ENCODE measurements around the gene RTN1.

The RTN1 gene

GRCh38 chr14:59688224-59689170 lies 182.1 kb downstream of the RTN1 start:
- H3K4me2 ChIP-seq (ENCODE audit: low read length): no peak overlapping the region
- no peaks in the 10 kb centered on the region for H3F3A ChIP-seq (ENCODE audit: control insufficient read depth, insufficient read depth)
- H3K4me3 ChIP-seq (ENCODE audit: low read length): no peak overlapping the region
- no peaks in the 10 kb centered on the region for H4K20me1 ChIP-seq (ENCODE audit: control insufficient read depth, insufficient read depth, low read depth, low read length)
- H3K79me2 ChIP-seq (ENCODE audit: control insufficient read depth, low read length): no peaks in the 10 kb centered on the region
- no peaks in the 10 kb centered on the region for H3K36me3 ChIP-seq (ENCODE audit: control insufficient read depth, low read length)
- no peaks in the 10 kb centered on the region for H3K27me3 ChIP-seq (ENCODE audit: control insufficient read depth, low read length)
- no peaks in the 10 kb centered on the region for H3K9me3 ChIP-seq (ENCODE audit: control insufficient read depth, insufficient read depth, low read length)
- H3K4me1 ChIP-seq (ENCODE audit: control insufficient read depth, low read length): no peaks in the 10 kb centered on the region
- TF ChIP-seq, protein P1, sequence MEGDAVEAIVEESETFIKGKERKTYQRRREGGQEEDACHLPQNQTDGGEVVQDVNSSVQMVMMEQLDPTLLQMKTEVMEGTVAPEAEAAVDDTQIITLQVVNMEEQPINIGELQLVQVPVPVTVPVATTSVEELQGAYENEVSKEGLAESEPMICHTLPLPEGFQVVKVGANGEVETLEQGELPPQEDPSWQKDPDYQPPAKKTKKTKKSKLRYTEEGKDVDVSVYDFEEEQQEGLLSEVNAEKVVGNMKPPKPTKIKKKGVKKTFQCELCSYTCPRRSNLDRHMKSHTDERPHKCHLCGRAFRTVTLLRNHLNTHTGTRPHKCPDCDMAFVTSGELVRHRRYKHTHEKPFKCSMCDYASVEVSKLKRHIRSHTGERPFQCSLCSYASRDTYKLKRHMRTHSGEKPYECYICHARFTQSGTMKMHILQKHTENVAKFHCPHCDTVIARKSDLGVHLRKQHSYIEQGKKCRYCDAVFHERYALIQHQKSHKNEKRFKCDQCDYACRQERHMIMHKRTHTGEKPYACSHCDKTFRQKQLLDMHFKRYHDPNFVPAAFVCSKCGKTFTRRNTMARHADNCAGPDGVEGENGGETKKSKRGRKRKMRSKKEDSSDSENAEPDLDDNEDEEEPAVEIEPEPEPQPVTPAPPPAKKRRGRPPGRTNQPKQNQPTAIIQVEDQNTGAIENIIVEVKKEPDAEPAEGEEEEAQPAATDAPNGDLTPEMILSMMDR (IDR thresholded peaks at IDR 0.05; ENCODE audit: low read depth, low read length, poor library complexity, severe bottlenecking): peak; percentile 67
- no peak for TF ChIP-seq EZH2phosphoT487 (IDR thresholded peaks at IDR 0.05; ENCODE audit: borderline replicate concordance, low read length)
- H3K9me2 ChIP-seq (replicated peaks; ENCODE audit: control insufficient read depth, low read length): no peaks in the 10 kb centered on the region
- no peak overlapping the region for H3K27ac ChIP-seq (ENCODE audit: low read depth, low read length)

DNA sequence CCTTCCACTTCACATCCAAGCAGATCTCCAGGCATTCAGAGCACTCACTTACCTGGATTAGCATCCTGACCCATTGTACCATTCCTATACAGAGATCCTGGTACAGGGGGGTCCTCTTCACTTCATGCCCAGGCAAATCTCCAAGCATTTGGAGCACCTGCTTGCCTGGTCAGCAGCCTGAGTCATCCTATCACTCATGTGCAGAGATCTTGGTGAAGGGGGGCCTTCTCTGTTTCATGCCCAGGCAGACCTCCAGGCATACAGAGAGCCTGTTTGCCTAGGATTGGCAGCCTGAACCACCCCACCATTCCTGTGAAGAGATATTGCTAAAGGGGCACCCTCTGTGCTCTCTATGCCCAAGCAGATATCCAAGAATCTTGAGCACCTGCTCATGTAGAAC lies 182.9 kb downstream of the RTN1 start:
- Histone ChIP-seq H3K36me3 (ENCODE audit: control insufficient read depth, low read length) (no peaks in the 10 kb centered on the region), H3K27ac (ENCODE audit: low read depth, low read length) (no peak overlapping the region), H3K4me3 (ENCODE audit: low read length) (no peak overlapping the region), H3K9me3 (ENCODE audit: control insufficient read depth, insufficient read depth, low read length) (no peaks in the 10 kb centered on the region), H3F3A (ENCODE audit: control insufficient read depth, insufficient read depth) (no peaks in the 10 kb centered on the region), H4K20me1 (ENCODE audit: control insufficient read depth, insufficient read depth, low read depth, low read length) (no peaks in the 10 kb centered on the region), H3K4me2 (ENCODE audit: low read length) (no peak overlapping the region), H3K4me1 (ENCODE audit: control insufficient read depth, low read length) (no peaks in the 10 kb centered on the region), H3K27me3 (ENCODE audit: control insufficient read depth, low read length) (no peaks in the 10 kb centered on the region), H3K79me2 (ENCODE audit: control insufficient read depth, low read length) (no peaks in the 10 kb centered on the region), H3K9me2 (replicated peaks; ENCODE audit: control insufficient read depth, low read length) (no peaks in the 10 kb centered on the region)
- no peak for TF ChIP-seq EZH2phosphoT487 (IDR thresholded peaks at IDR 0.05; ENCODE audit: borderline replicate concordance, low read length)

- no peaks in the 10 kb centered on the region for H3K36me3 ChIP-seq (ENCODE audit: control insufficient read depth, low read length)
- H3K27ac ChIP-seq (ENCODE audit: low read depth, low read length): no peak overlapping the region
- no peaks in the 10 kb centered on the region for H3K9me3 ChIP-seq (ENCODE audit: control insufficient read depth, insufficient read depth, low read length)
- no peak overlapping the region for H3K4me3 ChIP-seq (ENCODE audit: low read length)
- H3K79me2 ChIP-seq (ENCODE audit: control insufficient read depth, low read length): no peaks in the 10 kb centered on the region
- no peaks in the 10 kb centered on the region for H3K9me2 ChIP-seq (replicated peaks; ENCODE audit: control insufficient read depth, low read length)
- no peak overlapping the region for H3K4me2 ChIP-seq (ENCODE audit: low read length)
- 0 out of 2 replicates have a peak, but pooled peaks cover 2% of the 10 kb centered on the region for H3K27me3 ChIP-seq (ENCODE audit: control insufficient read depth, low read length)
- H3K4me1 ChIP-seq (ENCODE audit: control insufficient read depth, low read length): no peaks in the 10 kb centered on the region
- no peaks in the 10 kb centered on the region for H4K20me1 ChIP-seq (ENCODE audit: control insufficient read depth, insufficient read depth, low read depth, low read length)
- no peak for TF ChIP-seq EZH2phosphoT487 (IDR thresholded peaks at IDR 0.05; ENCODE audit: borderline replicate concordance, low read length)
- TF ChIP-seq, protein P1 (IDR thresholded peaks at IDR 0.05; ENCODE audit: low read depth, low read length, poor library complexity, severe bottlenecking): no peak
- H3F3A ChIP-seq (ENCODE audit: control insufficient read depth, insufficient read depth): no peaks in the 10 kb centered on the region
Measured at GRCh38 chr14:59679872-59680271, 190.7 kb downstream of the RTN1 start.

GRCh38 chr14:59678352-59678751 lies 192.2 kb downstream of the RTN1 start:
- Histone ChIP-seq H3K79me2 (ENCODE audit: control insufficient read depth, low read length) (no peaks in the 10 kb centered on the region), H3K9me2 (replicated peaks; ENCODE audit: control insufficient read depth, low read length) (no peaks in the 10 kb centered on the region), H3K4me3 (ENCODE audit: low read length) (no peak overlapping the region), H3K4me2 (ENCODE audit: low read length) (no peak overlapping the region), H3K27me3 (ENCODE audit: control insufficient read depth, low read length) (0 out of 2 replicates have a peak, but pooled peaks cover 2% of the 10 kb centered on the region), H3K4me1 (ENCODE audit: control insufficient read depth, low read length) (no peaks in the 10 kb centered on the region), H4K20me1 (ENCODE audit: control insufficient read depth, insufficient read depth, low read depth, low read length) (no peaks in the 10 kb centered on the region), H3K9me3 (ENCODE audit: control insufficient read depth, insufficient read depth, low read length) (peaks cover 3% of the 10 kb centered on the region; the same call in 1 of the 2 replicates), H3F3A (ENCODE audit: control insufficient read depth, insufficient read depth) (no peaks in the 10 kb centered on the region), H3K36me3 (ENCODE audit: control insufficient read depth, low read length) (no peaks in the 10 kb centered on the region), H3K27ac (ENCODE audit: low read depth, low read length) (no peak overlapping the region)
- no peak for TF ChIP-seq EZH2phosphoT487 (IDR thresholded peaks at IDR 0.05; ENCODE audit: borderline replicate concordance, low read length)
- TF ChIP-seq, protein P1 (IDR thresholded peaks at IDR 0.05; ENCODE audit: low read depth, low read length, poor library complexity, severe bottlenecking): no peak
